Activated effector memory CD4-positive, alpha-beta T cell treated with Interleukin-2 at 50 U/mL for 16 hours (primary cell): Measurements from ENCODE around the gene PEAK3.
"Not testable (repeated sequence)": the region's sequence is repeated elsewhere in the genome, so short reads cannot be mapped to it uniquely, and the experiment has no call there.

ENCODE experiments used
- DNase-seq: peaks from one replicate; pipeline ENCODE4 v3.0.0-alpha.2; 2020

PEAK3 gene

GRCh38 chr19:2288338-2288817, 6.4 kb upstream of the PEAK3 start:
- no peak for DNase-seq

GRCh38 chr19:2287585-2288337, 5.8 kb upstream of the PEAK3 start:
- DNase-seq, result no peak

- DNase-seq, result no peak
Observed at GRCh38 chr19:2286402-2287140, 4.6 kb upstream of the PEAK3 start.

DNA sequence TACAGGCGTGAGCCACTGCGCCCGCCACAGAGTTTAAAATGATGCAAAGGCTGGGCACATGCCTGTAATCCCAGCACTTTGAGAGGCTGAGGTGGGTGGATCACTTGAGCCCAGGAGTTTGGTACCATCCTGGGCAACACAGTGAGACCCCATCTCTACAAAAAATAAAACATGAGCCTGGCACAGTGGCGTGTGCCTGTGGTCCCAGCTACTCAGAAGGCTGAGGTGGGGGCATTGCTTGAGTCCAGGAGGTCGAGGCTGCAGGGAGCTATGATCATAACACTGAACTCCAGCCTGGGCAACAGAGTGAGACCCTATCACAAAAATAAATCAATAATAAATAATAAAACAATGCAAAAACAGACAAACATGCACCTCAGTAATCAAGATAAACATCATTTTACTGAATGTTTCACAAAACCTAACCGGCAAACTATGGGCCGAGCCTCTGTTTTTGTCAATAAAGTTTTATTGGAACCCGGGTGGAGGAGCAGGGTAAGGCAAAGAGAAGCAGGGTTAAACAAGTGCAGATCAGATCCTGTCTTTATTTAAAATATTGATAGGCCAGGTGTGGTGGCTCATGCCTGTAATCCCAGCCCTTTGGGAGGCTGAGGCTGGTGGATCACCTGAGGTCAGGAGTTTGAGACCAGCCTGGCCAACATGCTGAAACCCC, 2.0 kb upstream of the PEAK3 start:
- no peak for DNase-seq

DNA sequence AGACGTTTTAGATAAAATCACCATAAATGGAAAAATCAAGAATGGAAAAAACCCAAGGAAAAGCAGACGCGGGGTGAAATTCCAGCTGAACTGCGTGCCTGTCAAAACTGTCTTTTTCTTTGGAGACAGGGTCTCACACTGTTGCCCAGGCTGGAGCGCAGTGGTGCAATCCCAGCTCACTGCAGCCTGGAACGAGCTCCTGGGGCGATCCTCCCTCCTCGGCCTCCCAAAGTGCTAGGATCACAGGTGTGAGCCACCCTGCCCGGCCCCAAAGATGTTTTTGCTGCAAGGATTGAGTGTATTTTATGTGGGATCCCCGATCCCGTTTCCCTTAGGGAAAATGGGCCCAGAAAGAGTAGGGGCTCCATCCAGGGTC, 875 bp upstream of the PEAK3 start:
- no peak for DNase-seq

- not testable (repeated sequence) for DNase-seq
Observed at GRCh38 chr19:2281265-2282061, 512 bp downstream of the PEAK3 start.

DNA sequence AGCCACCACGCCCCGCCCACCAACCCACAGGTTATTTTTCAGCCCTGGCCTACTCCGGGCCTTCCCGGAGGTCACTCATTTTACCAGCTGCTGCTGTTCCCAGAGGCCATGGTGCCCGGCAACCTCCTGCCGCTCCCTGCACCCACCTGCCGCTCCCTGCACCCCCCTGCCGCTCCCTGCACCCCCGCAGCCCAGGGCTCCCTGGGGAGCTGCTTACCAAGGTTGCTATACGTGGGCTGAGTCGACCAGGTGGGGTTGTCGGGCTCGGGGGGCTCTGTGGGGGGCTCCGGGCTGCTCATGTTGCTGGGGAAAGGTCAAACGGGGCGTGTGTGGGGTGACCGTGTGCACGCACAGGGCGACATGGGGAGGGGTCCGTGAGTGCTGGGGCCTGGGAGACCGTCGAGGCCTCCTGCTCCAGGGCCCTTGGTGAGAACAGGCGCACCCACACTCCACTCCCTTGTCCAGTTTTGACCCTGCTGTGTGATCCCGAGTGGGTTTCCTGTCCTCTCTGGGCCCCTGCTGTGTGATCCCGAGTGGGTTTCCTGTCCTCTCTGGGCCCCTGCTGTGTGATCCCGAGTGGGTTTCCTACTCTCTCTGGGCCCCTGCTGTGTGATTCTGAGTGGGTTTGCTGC, 1.2 kb downstream of the PEAK3 start:
- DNase-seq, result no peak

DNA sequence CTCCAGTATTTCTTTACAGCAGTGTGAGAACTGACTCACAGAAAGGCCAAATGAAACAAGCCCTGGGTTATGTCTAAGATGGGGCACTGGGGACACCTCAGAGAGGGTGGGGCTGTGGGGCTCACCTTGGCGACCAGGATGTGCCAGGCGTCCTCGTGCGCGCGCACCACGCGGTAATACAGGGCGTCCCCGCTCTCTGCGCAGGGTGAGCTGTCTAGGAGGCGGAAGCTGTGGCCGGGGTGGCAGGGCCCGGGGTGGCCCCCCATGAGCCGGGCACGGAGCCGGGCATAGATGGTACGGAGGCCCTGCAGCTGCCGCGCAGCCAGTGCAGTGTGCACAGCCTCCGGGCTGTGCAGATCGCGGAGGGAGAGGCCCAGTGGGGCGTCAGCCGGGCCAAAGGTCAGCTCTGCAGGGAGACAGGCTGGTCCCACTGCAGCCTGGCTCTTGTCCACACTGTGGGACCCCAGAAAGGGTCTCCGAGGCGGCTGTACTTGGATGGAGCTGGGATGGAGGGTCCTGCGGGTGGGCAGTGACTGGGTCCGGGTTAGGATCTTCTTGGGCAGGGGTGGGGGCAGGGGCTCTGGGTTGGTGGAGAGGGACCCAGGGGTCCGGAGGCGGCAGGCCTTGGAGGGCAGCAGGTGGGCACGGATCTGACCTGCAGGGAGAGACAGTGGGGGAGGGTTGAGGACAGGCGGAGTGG, 3.4 kb downstream of the PEAK3 start:
- DNase-seq, result no peak

GRCh38 chr19:2277138-2277537, 4.8 kb downstream of the PEAK3 start:
- no peak for DNase-seq

GRCh38 chr19:2276429-2276986, 5.5 kb downstream of the PEAK3 start:
- no peak for DNase-seq

- no peak for DNase-seq
Observed at GRCh38 chr19:2275588-2276428, 6.2 kb downstream of the PEAK3 start.

DNA sequence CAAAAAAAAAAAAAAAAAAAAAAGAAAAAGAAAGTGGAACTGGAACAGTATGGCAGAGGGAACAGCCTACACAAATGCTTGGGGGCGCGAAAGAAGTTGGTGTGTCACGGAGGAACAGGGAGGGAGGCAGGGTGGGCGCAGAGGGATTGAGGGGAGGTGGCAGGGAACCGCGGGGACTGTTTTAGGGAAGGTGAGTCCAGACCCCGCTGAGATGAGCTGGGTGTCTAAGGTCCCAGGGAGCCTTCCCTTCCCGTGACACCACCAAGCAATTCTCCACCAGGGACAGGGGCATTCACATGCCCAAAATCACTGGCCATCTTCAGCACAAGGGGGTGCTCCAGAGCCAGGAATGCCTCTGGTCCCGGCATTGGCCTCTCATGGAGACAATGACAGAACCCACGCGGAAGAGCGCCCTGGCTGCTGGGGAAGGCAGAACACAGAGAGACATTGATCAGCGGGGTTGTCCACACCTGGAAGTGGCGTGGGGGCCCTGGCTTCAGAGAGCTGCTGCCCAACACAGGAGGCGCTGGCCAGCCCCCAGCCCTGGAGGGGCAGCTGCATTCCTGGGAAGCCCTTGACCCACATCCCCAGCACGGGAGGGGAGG, 6.9 kb downstream of the PEAK3 start:
- DNase-seq, result peak; percentile 41

GRCh38 chr19:2274185-2274711, 7.7 kb downstream of the PEAK3 start:
- DNase-seq, result no peak

DNA sequence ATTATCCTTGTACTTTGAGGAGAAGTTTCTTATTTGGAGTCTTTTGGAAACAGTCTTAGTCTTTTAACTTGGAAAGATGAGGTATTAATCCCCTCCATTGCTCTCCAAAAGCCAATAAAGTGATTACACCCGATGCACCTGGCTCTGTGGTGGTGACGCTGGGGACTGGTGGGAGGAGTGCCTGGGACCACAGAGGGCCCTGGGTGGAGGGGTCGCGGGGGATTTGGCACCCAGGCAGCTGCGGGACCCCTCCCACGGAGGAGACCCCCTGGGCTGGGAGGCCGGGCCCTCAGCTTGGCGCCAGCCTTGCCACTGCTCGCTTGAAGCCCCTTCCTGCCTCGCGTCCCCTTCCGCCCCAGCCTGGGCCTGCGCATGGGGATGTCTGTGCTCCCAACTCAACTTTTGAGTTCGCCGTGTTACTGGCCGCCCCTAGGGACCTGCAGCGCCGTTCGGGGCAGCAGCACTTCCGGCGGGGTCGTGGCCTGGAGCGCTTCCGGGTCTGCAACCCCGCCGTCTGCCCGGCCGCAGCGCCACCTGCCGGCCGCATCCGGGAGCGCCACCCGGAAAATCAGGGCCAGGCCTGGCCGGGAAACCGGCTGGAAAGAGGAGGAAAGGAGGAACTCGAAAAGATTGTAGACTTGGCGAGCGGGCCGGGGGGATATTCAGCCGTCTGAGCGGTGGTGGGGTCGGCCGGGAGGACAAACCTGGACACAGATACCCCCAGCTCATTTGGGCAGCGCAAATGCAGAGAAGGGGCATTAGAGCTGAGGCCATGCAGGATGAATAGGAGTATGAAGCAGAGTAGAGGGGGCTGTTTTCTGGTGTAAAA, 8.4 kb downstream of the PEAK3 start:
- peak; percentile 63 for DNase-seq

GRCh38 chr19:2271234-2272103, 10.5 kb downstream of the PEAK3 start:
- DNase-seq, result no peak

DNA sequence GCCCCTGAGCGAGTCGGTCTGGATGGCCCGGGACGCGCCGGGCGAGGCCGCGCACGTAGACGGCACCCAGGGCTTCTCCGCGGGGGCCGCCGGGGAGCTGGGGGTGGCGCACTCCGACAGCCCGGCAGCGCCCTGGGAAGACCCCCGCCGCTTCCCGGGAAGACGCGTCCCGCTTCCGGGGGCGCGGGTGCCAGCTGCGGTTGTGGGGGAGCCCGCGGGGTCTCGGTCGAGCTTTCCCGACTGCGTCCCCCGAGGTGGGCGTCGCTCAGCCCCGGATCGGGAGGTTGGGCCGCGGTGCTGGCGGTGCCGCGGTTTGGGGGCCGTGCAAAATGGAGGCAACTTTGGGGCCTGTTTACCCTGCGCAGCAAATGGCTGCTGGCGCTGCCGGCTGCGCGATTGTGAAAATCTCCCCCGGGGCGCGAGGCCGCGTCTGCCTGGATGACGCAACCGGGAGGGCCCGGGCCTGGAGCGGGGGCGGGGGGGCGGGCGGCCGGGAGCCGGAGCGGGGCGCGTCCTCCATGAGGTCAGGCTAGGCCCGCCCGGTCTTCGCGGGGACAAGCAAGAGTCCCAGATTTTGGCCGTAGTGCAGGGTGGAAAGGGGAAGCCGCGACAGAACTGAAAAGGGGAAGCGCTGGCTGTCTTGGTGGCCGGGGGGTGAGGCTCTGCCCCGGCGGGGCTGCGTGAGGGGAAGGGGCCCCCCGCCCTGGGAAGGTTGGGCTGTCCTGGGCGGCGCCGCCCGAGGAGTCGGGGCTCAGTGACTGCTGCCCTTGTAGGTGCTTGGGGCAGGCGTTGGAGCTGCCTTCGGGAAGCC, 11.3 kb downstream of the PEAK3 start:
- DNase-seq, result peak; percentile 57

GRCh38 chr19:2270157-2270422, 11.9 kb downstream of the PEAK3 start:
- DNase-seq, result no peak
